ENCODE data around the gene ILF3. TPM values are rescaled to one million over a fixed set of nuclear protein-coding genes. Genes with fewer than 3 reads are reported as not detected.

Gene ILF3
- total and polyA plus RNA-seq, 2 of the 13 experiments (the other 11 are each of a cell fraction or from before 2014, with no cell fraction given) = 120 to 173 TPM

DNA sequence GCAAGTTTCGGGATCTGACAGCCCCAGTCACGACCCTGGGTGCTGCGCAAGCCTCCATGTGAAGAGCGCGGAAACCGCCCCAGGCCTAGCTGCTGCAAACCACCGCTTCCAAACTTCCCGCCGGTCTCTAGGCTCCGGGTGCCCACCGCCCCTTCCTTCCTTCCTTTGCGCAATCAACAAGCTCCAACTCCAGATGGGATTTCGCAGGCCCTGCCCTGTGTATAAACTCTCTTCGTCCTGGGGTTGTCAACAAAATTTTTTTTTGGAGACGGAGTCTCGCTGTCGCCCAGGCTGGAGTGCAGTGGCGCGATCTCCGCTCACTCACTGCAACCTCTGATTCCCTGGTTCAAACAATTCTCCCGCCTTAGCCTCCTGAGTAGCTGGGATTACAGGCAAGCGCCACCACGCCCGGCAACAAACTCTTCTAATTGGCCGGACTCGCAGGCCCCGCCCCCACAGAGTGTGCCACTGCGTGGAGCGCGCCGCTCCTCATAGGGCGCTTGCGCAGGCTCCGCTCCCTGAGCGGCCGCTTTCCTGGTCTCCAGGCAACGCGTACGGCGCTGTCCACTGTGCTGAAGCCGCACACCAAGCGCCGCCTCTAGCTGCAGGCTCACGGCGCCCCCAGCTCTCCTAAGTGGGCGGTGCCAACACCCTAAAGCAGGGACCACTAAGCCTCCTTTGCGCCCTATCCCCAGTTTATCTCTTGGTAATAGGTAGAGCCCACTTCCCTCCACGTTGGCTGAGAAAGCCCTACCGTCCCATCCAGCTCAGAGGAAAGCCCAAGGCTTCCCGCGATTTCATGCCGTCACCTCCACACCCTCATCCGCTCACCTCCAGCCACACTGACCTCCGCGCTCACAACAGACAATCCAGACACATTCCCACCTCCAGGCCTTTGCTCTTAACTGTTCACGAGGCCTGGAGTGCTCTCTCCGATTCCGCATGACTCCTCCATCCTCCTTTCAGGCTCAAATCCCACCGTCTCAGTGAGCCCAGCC is 41.6 kb downstream of the ILF3 start (continued):
- TF ChIP-seq, protein P1, sequence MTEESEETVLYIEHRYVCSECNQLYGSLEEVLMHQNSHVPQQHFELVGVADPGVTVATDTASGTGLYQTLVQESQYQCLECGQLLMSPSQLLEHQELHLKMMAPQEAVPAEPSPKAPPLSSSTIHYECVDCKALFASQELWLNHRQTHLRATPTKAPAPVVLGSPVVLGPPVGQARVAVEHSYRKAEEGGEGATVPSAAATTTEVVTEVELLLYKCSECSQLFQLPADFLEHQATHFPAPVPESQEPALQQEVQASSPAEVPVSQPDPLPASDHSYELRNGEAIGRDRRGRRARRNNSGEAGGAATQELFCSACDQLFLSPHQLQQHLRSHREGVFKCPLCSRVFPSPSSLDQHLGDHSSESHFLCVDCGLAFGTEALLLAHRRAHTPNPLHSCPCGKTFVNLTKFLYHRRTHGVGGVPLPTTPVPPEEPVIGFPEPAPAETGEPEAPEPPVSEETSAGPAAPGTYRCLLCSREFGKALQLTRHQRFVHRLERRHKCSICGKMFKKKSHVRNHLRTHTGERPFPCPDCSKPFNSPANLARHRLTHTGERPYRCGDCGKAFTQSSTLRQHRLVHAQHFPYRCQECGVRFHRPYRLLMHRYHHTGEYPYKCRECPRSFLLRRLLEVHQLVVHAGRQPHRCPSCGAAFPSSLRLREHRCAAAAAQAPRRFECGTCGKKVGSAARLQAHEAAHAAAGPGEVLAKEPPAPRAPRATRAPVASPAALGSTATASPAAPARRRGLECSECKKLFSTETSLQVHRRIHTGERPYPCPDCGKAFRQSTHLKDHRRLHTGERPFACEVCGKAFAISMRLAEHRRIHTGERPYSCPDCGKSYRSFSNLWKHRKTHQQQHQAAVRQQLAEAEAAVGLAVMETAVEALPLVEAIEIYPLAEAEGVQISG (CRISPR knock-in tag; IDR thresholded peaks at IDR 0.05) = peak; percentile 80
- TF ChIP-seq, protein P2, sequence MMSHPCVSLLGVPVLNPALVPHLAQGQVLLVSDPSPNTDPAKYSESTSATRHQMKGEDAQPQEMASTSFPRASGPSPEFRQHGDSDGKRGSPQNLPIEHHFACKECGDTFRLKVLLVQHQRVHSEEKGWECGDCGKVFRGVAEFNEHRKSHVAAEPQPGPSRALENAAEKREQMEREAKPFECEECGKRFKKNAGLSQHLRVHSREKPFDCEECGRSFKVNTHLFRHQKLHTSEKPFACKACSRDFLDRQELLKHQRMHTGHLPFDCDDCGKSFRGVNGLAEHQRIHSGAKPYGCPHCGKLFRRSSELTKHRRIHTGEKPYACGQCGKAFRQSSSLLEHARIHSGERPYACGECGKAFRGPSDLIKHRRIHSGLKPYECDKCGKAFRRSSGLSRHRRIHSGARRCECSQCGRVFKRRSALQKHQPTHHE (CRISPR knock-in tag; IDR thresholded peaks at IDR 0.05; ENCODE audit: borderline replicate concordance) = 0 out of 2 replicates have a peak, but pooled peaks have one; percentile 25
- TF ChIP-seq POLR2A (IDR thresholded peaks at IDR 0.05; ENCODE audit: insufficient read depth in 1 of 2, low read depth in 2 of 2, low read length in 2 of 2) (no peak), ZNF451 (CRISPR knock-in tag; IDR thresholded peaks at IDR 0.05) (peak; percentile 90), ZNF550 (CRISPR knock-in tag; IDR thresholded peaks at IDR 0.05; ENCODE audit: borderline replicate concordance) (no peak), RFXANK (CRISPR knock-in tag; IDR thresholded peaks at IDR 0.05) (peak; percentile 92; the same call in 1 of the 2 replicates), ZNF367 (CRISPR knock-in tag; IDR thresholded peaks at IDR 0.05; ENCODE audit: borderline replicate concordance) (peak; percentile 79; the same call in 1 of the 2 replicates), NFATC3 (CRISPR knock-in tag; IDR thresholded peaks at IDR 0.05) (no peak), YEATS4 (CRISPR knock-in tag; IDR thresholded peaks at IDR 0.05; ENCODE audit: borderline replicate concordance) (no peak), HIC2 (CRISPR knock-in tag; IDR thresholded peaks at IDR 0.05; ENCODE audit: low read depth) (no peak), ZNF329 (CRISPR knock-in tag; IDR thresholded peaks at IDR 0.05; ENCODE audit: low read depth) (0 out of 2 replicates have a peak, but pooled peaks have one; percentile 70), ZNF205 (CRISPR knock-in tag; IDR thresholded peaks at IDR 0.05) (peak; percentile 72; the same call in 1 of the 2 replicates), THYN1 (CRISPR knock-in tag; IDR thresholded peaks at IDR 0.05; ENCODE audit: borderline replicate concordance, low read depth) (no peak), NPAS2 (CRISPR knock-in tag; IDR thresholded peaks at IDR 0.05; ENCODE audit: borderline replicate concordance) (no peak), IRX3 (CRISPR knock-in tag; IDR thresholded peaks at IDR 0.05; ENCODE audit: borderline replicate concordance, low read depth) (peak; percentile 95; the same call in 1 of the 2 replicates), RAD51 (IDR thresholded peaks at IDR 0.05; ENCODE audit: borderline replicate concordance) (no peak), EEA1 (CRISPR knock-in tag; IDR thresholded peaks at IDR 0.05; ENCODE audit: borderline replicate concordance) (peak; percentile 56; the same call in 1 of the 2 replicates), ZNF773 (CRISPR knock-in tag; IDR thresholded peaks at IDR 0.05; ENCODE audit: borderline replicate concordance) (peak; percentile 93; the same call in 1 of the 2 replicates)
- TF ChIP-seq, protein P3, sequence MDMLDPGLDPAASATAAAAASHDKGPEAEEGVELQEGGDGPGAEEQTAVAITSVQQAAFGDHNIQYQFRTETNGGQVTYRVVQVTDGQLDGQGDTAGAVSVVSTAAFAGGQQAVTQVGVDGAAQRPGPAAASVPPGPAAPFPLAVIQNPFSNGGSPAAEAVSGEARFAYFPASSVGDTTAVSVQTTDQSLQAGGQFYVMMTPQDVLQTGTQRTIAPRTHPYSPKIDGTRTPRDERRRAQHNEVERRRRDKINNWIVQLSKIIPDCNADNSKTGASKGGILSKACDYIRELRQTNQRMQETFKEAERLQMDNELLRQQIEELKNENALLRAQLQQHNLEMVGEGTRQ (IDR thresholded peaks at IDR 0.05; ENCODE audit: low read depth, low read length) = no peak
- TF ChIP-seq, protein P3 (CRISPR knock-in tag; IDR thresholded peaks at IDR 0.05; ENCODE audit: borderline replicate concordance) = no peak

Measured in HepG2 (cell line).